C4-2B (cell line): Measurements from ENCODE around the gene ORM2.

Source experiments
- H3K27ac ChIP-seq: fragments of 450-650 bp; 2 replicates; pipeline ENCODE4 v1.5.1; 2017
- ZFX ChIP-seq: fragments of 450-650 bp; IDR thresholded peaks from 2 replicates; pipeline ENCODE4 v1.6.1; 2017
- TF ChIP-seq, protein P1 (sequence below): fragments of 450-650 bp; conservative IDR thresholded peaks from 2 replicates; pipeline ENCODE4 v1.5.1; 2017; ENCODE audit warnings: mild to moderate bottlenecking

Gene ORM2

DNA sequence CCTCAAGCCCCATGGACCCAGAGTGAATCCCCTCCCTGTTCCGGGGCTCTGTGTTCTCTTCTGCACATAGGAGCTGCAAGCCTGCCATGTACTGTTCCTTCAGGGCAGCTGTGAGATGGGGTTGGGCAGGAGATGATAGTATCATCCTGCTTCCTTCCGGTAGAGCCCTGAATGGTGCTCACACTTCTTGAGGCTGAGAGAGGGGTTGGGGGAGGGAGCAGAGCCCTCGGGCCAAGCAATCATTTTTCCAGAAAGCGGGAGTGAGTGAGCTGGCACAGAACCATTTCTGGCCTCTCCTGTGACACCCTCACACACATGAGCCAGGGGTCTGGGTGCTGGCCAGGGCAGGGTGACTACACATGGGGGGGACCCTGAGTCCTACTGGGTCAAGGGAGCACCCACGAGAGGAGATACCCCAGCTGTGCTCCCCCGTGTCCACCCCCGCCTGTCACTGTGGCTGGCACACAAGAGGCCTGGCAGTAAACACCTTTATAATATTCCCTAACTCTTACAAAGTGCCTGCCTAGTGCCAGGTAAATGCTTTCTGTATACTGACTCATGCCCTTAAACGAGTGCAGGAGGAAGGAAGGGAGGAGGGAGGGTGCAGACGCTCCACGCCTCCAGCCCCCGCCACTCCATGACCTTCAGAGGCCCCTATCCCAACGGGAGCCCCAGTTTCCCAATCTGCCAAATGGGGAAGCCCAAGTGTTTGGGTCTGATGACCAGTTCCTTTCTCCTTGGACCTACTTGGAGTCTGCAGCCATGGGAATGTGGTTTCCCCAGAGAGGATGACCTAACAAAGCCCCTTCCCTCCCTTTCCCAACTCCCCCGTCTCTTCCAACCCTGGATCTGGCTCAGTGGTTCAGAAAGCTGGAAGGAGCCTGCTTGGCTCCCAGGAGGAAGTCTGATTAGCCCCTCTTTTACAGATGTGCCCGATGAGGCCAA is 42.6 kb downstream of the ORM2 start:
- TF ChIP-seq, protein P1, sequence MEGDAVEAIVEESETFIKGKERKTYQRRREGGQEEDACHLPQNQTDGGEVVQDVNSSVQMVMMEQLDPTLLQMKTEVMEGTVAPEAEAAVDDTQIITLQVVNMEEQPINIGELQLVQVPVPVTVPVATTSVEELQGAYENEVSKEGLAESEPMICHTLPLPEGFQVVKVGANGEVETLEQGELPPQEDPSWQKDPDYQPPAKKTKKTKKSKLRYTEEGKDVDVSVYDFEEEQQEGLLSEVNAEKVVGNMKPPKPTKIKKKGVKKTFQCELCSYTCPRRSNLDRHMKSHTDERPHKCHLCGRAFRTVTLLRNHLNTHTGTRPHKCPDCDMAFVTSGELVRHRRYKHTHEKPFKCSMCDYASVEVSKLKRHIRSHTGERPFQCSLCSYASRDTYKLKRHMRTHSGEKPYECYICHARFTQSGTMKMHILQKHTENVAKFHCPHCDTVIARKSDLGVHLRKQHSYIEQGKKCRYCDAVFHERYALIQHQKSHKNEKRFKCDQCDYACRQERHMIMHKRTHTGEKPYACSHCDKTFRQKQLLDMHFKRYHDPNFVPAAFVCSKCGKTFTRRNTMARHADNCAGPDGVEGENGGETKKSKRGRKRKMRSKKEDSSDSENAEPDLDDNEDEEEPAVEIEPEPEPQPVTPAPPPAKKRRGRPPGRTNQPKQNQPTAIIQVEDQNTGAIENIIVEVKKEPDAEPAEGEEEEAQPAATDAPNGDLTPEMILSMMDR, result no peak
- TF ChIP-seq ZFX, result no peak
- no peak overlapping the region for H3K27ac ChIP-seq

DNA sequence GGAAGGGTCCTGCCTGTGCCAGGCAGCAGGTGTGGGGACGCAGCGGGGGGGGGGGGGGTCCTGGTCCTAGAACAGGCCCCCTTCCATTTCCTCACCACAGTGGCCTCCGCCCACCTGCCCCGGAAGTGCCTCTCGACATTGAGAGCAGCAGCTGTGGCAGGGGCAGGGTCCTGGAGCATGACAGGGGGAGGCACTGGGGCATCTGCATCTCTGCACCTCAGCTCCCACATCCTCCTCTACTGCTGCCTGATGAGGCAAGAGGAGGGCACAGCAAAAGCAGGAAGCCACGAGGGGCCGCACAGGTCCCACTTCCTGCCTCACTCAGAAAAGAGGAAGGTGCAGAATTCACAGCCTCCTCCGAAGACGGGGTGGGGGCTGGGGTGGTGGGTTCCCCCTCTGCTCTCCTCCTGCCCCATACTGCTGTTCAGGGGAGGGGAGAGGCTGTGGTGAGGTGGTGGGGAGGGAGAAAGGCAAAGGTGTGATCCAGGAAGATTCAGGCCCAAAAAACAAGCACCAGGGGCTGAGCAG is 43.3 kb downstream of the ORM2 start:
- H3K27ac ChIP-seq, result no peak overlapping the region
- no peak for TF ChIP-seq ZFX
- TF ChIP-seq, protein P1, result no peak

DNA sequence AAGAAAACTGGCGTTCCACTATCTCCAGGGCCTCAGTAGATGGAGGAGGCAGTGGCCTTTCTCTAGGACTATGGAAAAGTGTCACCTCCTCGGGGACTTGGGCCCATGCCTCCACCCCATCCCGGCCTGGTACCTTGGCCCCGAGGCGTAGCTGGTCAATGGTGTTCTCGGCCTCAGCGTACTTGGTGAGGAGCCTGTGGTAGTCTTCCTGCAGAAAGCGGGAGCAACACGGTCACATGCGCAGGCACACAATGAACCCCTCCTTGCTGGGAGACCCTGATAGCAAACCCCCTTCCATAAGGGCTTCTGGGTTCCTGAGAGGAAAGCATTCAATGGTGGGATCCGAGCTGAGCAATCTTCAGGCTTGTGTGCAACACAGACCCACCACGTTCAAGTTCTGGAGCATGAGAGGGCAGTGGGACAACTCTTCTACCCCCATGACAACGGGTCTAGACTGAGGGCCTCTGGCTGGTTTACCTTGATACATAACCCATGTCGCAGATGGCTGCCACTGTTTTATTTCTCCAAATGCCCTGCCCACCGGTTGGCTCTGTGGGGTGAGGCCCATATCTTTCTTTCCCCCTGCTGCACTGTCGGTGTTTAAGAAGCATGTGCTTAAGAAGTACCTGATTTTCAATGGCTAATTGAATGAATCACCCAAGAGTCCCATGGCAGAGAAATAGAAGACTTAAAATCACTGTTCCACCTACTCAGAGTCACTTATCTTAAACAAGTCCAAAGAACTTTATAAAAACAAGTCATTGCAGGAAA is 44.5 kb downstream of the ORM2 start:
- no peak for TF ChIP-seq ZFX
- TF ChIP-seq, protein P1, result no peak
- no peak overlapping the region for H3K27ac ChIP-seq

DNA sequence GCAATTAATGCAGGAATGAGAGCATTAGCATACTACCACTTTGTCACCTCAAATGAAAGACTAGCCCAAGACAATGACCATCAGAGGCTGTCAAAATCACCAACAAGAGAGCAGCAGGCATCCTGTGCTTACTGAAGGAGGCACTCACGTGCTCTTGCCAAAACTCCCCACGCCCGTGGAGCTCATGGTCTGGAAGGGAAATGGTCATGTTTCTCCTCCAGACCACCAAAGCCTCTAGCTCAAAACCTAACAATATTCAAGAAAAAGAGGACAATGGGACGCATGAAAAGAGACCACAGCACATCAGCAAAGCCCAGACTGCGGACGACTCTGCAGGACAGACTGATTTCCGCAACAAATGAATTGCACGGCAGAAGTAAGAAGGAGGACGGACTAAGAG is 45.3 kb downstream of the ORM2 start:
- H3K27ac ChIP-seq, result no peak overlapping the region

DNA sequence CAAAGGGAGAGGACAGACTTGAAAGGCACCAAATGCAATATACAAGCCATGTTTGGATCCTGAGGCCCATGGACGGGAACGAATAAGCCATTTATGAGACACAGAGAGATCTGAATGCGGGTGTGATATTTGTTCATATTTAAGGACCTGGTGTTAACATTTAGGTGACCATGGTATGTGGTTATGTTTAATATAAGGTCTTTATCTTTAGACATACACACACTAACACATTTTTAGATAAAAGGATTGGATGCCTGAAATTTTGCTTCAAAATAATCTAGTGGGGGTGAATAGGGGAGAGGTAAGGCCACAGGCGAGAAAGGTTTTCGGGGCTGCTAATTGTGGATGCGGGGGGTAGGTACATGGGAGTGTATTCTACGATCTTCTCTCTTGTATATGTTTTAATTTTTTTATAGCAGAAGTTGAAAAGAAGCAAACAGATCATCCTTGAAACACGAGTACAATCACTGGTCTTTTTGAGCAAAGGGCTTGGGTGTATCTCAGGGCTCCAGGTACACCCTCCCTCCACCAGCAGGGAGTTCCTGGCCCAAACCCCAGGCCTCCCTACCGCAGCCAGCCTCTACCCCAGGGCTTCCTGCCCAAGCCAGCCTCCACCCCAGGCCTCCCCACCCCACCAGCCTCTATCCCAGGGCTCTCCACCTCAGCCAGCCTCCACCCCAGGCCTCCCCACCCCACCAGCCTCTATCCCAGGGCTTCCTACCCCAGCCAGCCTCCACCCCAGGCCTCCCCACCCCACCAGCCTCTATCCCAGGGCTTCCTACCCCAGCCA is 45.9 kb downstream of the ORM2 start:
- no peak for TF ChIP-seq ZFX
- no peak overlapping the region for H3K27ac ChIP-seq

More for the DNA sequence above, 45.3 kb downstream of the ORM2 start:
- TF ChIP-seq, protein P1, result no peak
- no peak for TF ChIP-seq ZFX

GRCh38 chr9:114376586-114377445 is 47.1 kb downstream of the ORM2 start:
- TF ChIP-seq, protein P1, result no peak
- no peak for TF ChIP-seq ZFX
- no peak overlapping the region for H3K27ac ChIP-seq
